GM21423 (cell line): ENCODE results near the gene NFATC2.

Experiments
- ATAC-seq: cut with Tn5 transposase; IDR thresholded peaks from one replicate; pipeline ENCODE4 v1.9.1; 2021; ENCODE audit warnings: mild to moderate bottlenecking, moderate library complexity; ENCODE audit not compliant: unreplicated experiment

The NFATC2 gene

GRCh38 chr20:51542571-51543421, at the start of gene NFATC2:
Gene NFATC2 (minus strand): TSS chr20:51542719. CDS start chr20:51542499, 220 bp downstream.
- no peak for ATAC-seq

DNA sequence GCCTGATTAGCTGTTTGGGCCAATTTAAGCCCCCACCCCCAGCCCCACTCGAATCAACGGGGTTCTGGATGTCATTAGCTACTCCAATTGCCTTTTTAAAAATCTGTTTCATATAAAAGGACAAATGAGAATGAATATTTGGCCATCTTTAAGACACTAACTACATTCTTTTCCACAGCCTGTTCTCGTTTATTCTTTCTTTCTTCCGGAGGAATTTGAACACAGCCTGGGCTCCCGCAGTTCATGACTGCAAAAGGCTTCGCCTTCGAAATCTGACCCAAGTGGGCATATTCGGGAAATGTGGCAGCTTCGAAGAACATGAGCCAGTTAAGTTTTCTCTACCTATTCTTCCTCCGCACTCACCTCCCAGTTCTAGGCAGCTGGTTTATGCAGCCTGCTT, 49.4 kb upstream of the NFATC2 start:
- no peak for ATAC-seq

GRCh38 chr20:51588762-51589161, 46.2 kb upstream of the NFATC2 start:
- ATAC-seq, result no peak

GRCh38 chr20:51587145-51587544, 44.6 kb upstream of the NFATC2 start:
- no peak for ATAC-seq

DNA sequence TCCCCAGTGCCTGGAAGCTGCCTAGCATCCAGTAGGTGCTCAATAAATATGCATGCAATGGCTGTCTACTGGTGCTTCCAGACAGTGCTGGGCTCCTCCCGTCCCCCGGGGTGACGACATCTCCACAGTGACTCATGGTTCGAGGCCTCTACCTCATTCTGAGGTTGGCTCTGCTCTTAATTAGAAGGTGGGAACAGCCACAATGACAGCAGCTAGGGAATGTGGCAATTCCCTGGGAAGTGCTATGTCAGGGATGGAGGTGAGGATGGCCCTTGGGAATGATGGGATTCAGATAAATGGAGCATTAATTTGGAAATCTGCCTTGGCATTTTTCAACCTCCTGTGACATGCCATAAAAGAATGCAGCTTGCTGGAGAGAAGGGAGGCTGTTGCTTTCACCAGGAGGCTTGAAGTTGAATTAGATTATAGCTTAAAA, 43.5 kb upstream of the NFATC2 start:
- ATAC-seq, result no peak

- no peak for ATAC-seq
These were observed 42.6 kb upstream of the NFATC2 start for GRCh38 chr20:51585148-51585547.

GRCh38 chr20:51584737-51585136, 42.2 kb upstream of the NFATC2 start:
- no peak for ATAC-seq

DNA sequence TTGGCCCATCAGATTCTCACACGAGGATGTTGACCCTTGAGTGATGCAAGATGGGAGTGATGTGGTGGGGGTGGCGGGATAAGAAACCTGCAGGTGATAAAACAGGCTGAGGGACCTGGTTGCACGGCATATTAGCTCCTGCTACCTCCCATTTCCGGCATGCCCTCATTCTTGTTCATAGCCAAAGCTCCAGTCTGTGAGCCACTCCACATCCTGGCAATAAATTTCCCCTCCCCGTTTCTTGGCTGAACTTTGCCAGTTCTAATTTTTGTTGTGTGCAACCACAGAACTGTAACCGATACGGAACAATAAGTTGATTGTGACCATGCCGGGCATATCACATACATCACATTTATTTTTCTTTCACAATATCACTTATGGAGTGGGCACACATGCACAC, 41.6 kb upstream of the NFATC2 start:
- no peak for ATAC-seq

DNA sequence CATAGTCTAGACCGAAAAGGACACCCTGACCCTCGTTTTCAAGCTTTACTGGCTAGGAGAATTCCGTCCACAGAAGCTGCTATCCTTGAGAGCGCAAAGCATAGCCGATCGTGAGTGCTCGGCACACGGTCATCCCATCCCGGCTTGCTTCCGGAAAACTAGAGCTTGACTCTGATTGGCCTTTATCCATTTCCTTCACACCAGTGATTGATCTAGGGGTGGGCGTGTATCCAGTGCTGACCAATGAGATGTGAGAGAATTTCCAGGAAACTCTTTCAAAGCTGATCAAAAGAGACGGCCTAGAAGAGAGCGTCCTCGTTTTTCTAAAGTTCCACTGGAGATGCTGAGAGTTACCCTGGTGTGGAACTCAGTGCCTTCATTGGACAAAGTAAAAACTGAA, 41.0 kb upstream of the NFATC2 start:
- ATAC-seq, result no peak

DNA sequence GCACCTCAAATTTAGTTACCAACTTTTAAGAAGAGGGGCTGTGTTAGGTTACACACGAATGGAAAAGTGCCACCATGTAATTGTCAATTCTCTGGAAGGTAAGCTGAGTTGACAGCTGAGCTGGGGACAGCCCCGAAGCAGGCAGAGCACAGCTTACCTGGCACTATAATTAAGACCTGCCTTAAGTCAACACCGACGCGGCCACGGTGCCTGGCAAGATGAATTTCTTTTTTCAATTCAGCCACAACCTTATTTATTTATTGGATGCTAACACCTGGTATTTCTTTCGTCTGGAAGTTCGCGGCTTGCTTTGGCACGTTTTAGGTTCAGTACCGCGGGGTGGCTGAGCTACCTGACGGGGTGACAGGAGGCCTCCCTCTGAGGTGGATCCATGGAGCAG, 40.6 kb upstream of the NFATC2 start:
- ATAC-seq, result no peak

DNA sequence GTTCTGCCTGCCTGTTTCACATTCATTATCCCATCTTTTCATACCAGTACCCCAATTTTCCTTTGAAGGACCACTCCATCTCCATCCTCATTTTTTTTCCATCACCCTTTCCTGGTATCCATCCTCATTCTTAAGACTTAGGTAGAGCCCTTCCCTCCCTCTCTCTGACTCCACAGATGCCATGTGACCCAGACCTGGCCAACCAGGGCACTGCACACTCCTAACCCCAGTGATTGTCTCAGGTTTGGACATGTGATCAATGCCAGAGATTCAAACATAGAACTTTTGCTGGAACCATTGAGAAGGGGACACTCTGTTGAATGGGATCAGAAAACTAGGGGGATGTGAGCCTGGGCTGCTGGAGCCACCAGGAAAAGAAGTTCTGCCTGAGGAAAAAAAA, 39.1 kb upstream of the NFATC2 start:
- no peak for ATAC-seq

GRCh38 chr20:51579137-51579536, 36.6 kb upstream of the NFATC2 start:
- ATAC-seq, result no peak

DNA sequence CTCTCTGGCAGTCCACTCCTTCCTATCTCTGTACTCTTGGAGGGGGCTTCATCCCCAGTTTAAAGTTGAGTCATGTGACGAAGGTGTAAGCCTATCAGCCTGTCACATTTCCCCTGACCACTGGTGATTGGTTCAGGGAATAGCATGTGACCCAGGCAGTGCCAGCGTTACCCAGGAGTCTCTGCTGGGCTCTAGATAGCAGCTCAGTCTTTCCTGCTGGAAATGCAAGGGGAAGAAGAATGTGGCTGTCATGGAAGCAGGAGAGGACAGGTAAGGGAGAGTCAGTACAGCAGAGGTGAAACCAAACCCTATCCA, 35.6 kb upstream of the NFATC2 start:
- no peak for ATAC-seq

DNA sequence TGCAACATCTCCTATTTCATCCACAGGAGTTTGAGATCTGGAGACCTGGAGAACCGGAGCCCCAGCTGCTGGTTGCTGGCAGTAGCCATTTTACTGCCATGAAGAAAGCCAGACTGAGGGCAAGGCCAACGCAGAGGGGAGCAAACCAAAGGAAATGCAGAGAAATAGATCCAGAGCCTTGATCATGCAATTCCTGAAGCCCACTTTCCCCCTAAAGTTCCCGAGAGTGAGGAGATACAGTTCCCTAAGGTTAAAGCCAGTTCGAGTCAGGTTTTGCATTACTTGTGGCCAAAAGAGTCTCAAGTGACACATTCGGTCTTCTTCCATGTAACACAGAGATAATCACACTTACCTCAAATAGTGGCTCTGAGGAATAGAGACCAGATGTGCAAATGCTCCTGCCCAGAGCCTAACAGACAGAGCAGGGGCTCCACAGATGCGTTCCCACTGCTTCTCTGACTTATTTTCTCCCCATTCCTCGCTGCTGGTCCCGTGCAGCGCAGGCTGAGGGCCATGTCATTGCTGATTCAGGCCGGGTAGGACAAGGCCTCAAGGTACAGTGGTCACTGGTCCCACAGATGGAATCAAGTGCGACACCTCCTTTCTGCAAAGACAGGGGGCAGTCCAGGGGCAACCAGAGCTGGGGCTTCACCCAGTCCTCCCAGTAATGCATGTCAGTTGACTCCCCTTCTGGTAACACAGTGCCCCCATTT, 35.1 kb upstream of the NFATC2 start:
- ATAC-seq, result no peak

DNA sequence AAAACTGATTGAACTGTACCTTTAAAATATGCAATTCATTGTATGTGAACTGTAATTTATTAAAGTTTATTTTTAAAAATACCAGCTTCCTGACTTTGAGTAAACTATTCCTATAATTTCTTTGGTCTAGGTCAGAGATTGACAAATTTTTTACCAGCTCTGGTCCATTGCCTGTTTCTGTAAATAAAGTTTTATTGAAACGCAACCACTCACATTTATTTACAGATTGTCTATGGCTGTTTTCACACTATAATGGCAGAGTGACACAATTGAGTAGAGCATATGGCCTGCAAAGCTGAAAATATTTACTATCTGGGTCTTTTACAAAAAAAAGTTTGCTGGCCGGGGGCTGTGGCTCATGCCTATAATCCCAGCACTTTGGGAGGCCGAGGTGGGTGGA, 33.0 kb upstream of the NFATC2 start:
- no peak for ATAC-seq

DNA sequence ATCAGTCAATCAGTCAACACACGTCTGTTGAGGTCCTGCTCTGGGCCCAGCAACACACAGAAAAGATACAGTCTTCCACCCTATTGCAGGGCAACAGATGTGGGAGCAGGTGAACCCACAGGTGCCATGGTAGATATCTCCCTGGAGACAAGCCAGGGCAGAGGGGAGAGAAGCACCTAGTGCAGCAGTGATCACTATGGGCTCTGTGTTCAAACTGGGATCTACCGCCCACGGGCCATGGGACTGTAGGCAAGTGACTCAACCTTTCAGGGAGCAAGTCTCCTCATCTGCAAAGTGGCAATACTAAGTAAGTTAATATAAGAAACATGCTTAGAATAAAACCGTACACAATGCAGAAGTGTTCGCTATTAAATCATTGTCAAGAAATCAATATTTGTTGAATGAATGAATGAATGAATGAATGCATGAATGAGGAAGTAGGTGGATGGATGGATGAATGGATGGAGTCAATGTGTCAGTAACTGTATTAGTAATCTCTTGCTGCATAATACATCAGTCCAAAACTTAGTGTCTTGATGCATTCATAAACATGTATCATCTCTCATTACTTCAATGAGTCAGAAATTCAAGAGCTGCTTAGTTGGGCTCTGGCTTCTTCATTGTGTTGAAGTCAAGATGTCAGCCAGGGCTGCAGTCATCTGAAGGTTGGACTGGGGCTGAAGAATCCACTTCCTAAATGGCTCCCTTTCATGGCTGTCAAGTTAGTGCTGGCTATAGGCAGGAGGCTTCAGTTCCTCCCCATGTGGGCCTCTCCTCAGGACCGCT, 31.9 kb upstream of the NFATC2 start:
- no peak for ATAC-seq

GRCh38 chr20:51573576-51574243, 31.2 kb upstream of the NFATC2 start:
- no peak for ATAC-seq

DNA sequence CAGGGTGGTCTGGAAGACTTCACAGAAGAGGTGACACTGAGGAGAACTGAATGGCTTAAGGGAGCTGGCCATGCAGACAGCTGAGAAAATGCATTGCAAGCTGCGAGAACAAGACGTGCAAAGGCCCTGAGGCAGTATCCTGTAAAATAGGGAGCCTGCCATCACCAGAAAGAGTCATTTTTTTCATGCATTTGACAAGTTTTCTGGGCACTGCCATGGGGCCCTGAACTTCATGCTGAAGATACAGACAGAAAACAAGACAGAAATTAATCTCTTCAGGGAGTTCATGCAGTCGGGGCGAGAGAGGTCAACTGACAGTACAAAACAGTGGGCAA, 28.9 kb upstream of the NFATC2 start:
- ATAC-seq, result no peak

DNA sequence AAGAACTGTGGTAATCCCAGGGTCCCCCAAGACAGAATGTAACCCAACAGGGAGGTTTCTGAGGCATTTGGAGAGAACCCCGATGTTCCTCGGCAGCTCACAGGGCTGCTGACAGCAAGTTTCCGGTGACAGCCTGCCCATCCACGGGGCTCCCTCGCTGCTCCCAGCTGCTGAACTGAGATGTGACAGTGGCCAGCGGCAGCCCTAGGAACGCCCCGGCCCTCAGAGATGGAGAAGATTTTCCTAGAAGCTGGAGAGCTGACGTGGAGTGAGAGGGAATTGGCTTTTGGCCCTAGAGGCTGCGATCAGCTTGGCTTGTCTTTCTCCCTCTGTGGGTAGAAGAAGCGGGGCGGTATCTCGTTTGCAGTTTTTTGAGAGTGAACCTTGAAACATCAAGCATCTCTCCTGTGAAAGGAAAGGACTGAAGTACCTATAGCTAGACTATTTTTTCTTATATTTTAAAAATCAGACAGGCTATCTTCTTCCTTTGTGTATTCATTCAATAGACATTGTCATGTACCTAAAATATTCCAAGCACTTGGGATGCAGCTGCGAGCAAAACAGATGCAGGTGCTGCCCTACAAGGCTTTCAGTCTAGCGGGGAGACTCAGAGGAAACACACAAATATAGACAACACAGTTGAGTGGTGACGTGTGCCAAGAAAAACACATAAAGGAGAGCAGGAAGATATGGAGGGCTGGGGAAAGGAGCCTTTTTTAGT, 28.4 kb upstream of the NFATC2 start:
- ATAC-seq, result no peak
